IMR-90 (cell line): ENCODE data around the gene CNTN5. TPM values are rescaled to one million over a fixed set of nuclear protein-coding genes. Genes with fewer than 3 reads are reported as not detected.

Source experiments
- ATAC-seq: fragments of 200-7000 bp; cut with Tn5 transposase; 2 replicates; pipeline ENCODE4 v1.9.1; 2020; ENCODE audit warnings: low read depth, mild to moderate bottlenecking, moderate library complexity
- BruUV-seq: library from RNA; stranded (reverse); fragments of 400-500 nt; replicated peaks from 2 replicates; lab custom pipeline; 2021; lab: Mats Ljungman, UMichigan
- CTCF ChIA-PET: fragments of 300-600 bp; formaldehyde crosslinking; extraction: SDS; loops from one replicate; lab custom pipeline; 2021; ENCODE audit warnings: antibody characterized with exemption; lab: Yijun Ruan, JAX
- POLR2A ChIA-PET: fragments of 300-600 bp; sonication (Branson Sonifier 250); formaldehyde crosslinking; loops from one replicate; lab custom pipeline; 2022; ENCODE audit warnings: antibody characterized with exemption; ENCODE audit not compliant: unreplicated experiment; lab: Charles Lee
- DNase-seq: peaks from one replicate; pipeline ENCODE4 v3.0.0; 2013
- H2AFZ ChIP-seq: replicated peaks from 2 replicates; pipeline ENCODE3; 2013; ENCODE audit warnings: low read length, mild to moderate bottlenecking; ENCODE audit not compliant: poor library complexity
- H2AK5ac ChIP-seq: 2 replicates; pipeline ENCODE4 v1.6.1; 2013; ENCODE audit warnings: low read depth, low read length, inconsistent platforms
- H2AK9ac ChIP-seq: replicated peaks from 2 replicates; pipeline ENCODE3; 2013; ENCODE audit warnings: mild to moderate bottlenecking, low read depth, low read length, moderate library complexity; ENCODE audit not compliant: poor library complexity
- H2BK120ac ChIP-seq: 2 replicates; pipeline ENCODE4 v1.6.1; 2013; ENCODE audit warnings: low read depth, low read length, inconsistent platforms
- H2BK15ac ChIP-seq: 3 replicates; pipeline ENCODE4 v1.6.1; 2013; ENCODE audit warnings: low read depth, low read length, inconsistent platforms
- H2BK20ac ChIP-seq: 2 replicates; pipeline ENCODE4 v1.6.1; 2013; ENCODE audit warnings: low read depth, mild to moderate bottlenecking, inconsistent platforms, low read length, moderate library complexity
- H2BK5ac ChIP-seq: 2 replicates; pipeline ENCODE4 v1.6.1; 2013; ENCODE audit warnings: mild to moderate bottlenecking, low read depth, low read length, inconsistent platforms; ENCODE audit not compliant: poor library complexity, severe bottlenecking
- H3K14ac ChIP-seq: replicated peaks from 2 replicates; pipeline ENCODE4 v1.6.1; 2013; ENCODE audit warnings: low read depth, low read length, inconsistent platforms
- H3K18ac ChIP-seq: 2 replicates; pipeline ENCODE4 v1.6.1; 2013; ENCODE audit warnings: low read depth, low read length, control low read depth
- H3K23ac ChIP-seq: 2 replicates; pipeline ENCODE4 v1.6.1; 2013; ENCODE audit warnings: low read depth, low read length, inconsistent platforms
- H3K27ac ChIP-seq: 2 replicates; pipeline ENCODE4 v1.5.1; 2013; ENCODE audit warnings: mild to moderate bottlenecking, control low read depth, low read length; ENCODE audit not compliant: insufficient read depth
- H3K27me3 ChIP-seq: 2 replicates; pipeline ENCODE4 v1.6.1; 2013; ENCODE audit warnings: low read length; ENCODE audit not compliant: control insufficient read depth, insufficient read depth
- H3K36me3 ChIP-seq: 2 replicates; pipeline ENCODE4 v1.6.1; 2013; ENCODE audit warnings: low read length, mixed read lengths; ENCODE audit not compliant: control insufficient read depth, insufficient read depth
- H3K4ac ChIP-seq: 2 replicates; pipeline ENCODE4 v1.6.1; 2013; ENCODE audit warnings: low read depth, low read length, inconsistent platforms
- H3K4me1 ChIP-seq: 2 replicates; pipeline ENCODE4 v1.6.1; 2013; ENCODE audit warnings: low read length, mixed read lengths; ENCODE audit not compliant: control insufficient read depth, insufficient read depth
- H3K4me2 ChIP-seq: 2 replicates; pipeline ENCODE4 v1.6.1; 2013; ENCODE audit warnings: low read depth, mild to moderate bottlenecking, control low read depth, low read length, moderate library complexity
- H3K4me3 ChIP-seq: 2 replicates; pipeline ENCODE4 v1.5.1; 2013; ENCODE audit warnings: low read depth, mild to moderate bottlenecking, control low read depth, low read length, moderate library complexity; ENCODE audit not compliant: insufficient read depth
- H3K56ac ChIP-seq: 2 replicates; pipeline ENCODE4 v1.6.1; 2013; ENCODE audit warnings: low read length, inconsistent platforms; ENCODE audit not compliant: insufficient read depth; ENCODE audit errors: extremely low read depth
- H3K79me1 ChIP-seq, 2 experiments: 2 replicates each; pipeline ENCODE4 v1.6.1; 2013; ENCODE audit warnings: low read length in 2 of 2, inconsistent platforms in 1 of 2, low read depth in 1 of 2
- H3K9ac ChIP-seq: 2 replicates; pipeline ENCODE4 v1.6.1; 2013; ENCODE audit warnings: low read depth, low read length, control low read depth
- H3K9me1 ChIP-seq: 2 replicates; pipeline ENCODE4 v1.6.1; 2013; ENCODE audit warnings: low read length, inconsistent platforms; ENCODE audit not compliant: insufficient read depth
- H3K9me3 ChIP-seq: 2 replicates; pipeline ENCODE4 v1.6.1; 2013; ENCODE audit warnings: low read length; ENCODE audit not compliant: control insufficient read depth, insufficient read depth
- H4K20me1 ChIP-seq: 2 replicates; pipeline ENCODE4 v1.6.1; 2013; ENCODE audit warnings: low read length, inconsistent platforms; ENCODE audit not compliant: insufficient read depth
- H4K5ac ChIP-seq: 2 replicates; pipeline ENCODE4 v1.6.1; 2013; ENCODE audit warnings: mild to moderate bottlenecking, low read depth, low read length, control low read depth
- H4K8ac ChIP-seq, 2 experiments: 2 replicates each; pipeline ENCODE4 v1.6.1; 2013; ENCODE audit warnings: low read depth in 2 of 2, low read length in 2 of 2, control low read depth in 1 of 2, inconsistent platforms in 1 of 2
- H4K91ac ChIP-seq: 2 replicates; pipeline ENCODE4 v1.6.1; 2013; ENCODE audit warnings: low read depth, low read length, inconsistent platforms; ENCODE audit not compliant: insufficient read depth
- NFE2L2 ChIP-seq: fragments of 150-350 bp; IDR thresholded peaks from 2 replicates; pipeline ENCODE4 v1.6.1; 2016; ENCODE audit warnings: low read depth, mild to moderate bottlenecking, low read length
- USF2 ChIP-seq: fragments of 150-350 bp; IDR thresholded peaks from 2 replicates; pipeline ENCODE4 v1.6.1; 2017; ENCODE audit warnings: mild to moderate bottlenecking, antibody characterized with exemption, low read length, low read depth
- whole genome bisulfite sequencing, 2 experiments: methylation state at CpG; one replicate each; pipeline versions ENCODE4 v1.1.5 to v1.1.7; 2013; ENCODE audit warnings: missing lambda C conversion rate in 2 of 2; ENCODE audit not compliant: insufficient read length in 1 of 2; ENCODE audit errors: extremely low coverage in 2 of 2; 5-methylcytosine and 5-hydroxymethylcytosine counted together
- dilution Hi-C: fragments of 300-500 bp; cut with HindIII; formaldehyde crosslinking; loops from one replicate; pipeline ENCODE4 v1.14.3; 2018; ENCODE audit warnings: low sequenced_read_pairs; ENCODE audit not compliant: unreplicated experiment
- in situ Hi-C: fragments of 300-500 bp; cut with MboI; formaldehyde crosslinking; loops from 3 replicates; pipeline ENCODE4 v1.14.3; 2019; ENCODE audit warnings: low sequenced_read_pairs, inconsistent platforms, mixed read lengths
- intact Hi-C: fragments of 100-400 bp; cut with micrococcal nuclease; formaldehyde crosslinking; loops from 2 replicates; pipeline ENCODE4 v1.10.0; 2022
- polyA plus RNA-seq, 3 experiments: library from polyadenylated mRNA; depleted of rRNA; stranded (reverse); fragments of >200 nt; gene quantifications; 2 replicates each; pipeline ENCODE4 v1.2.3, GENCODE V29; 2012; ENCODE audit warnings: low replicate concordance in 1 of 3
- total RNA-seq: library from RNA; depleted of rRNA; stranded (reverse); fragments of >200 nt; gene quantifications from 2 replicates; pipeline ENCODE4 v1.2.3, GENCODE V29; 2012

Gene CNTN5
- total and polyA plus RNA-seq, 2 of the 4 experiments (the other 2 are of a cell fraction), result not detected

DNA sequence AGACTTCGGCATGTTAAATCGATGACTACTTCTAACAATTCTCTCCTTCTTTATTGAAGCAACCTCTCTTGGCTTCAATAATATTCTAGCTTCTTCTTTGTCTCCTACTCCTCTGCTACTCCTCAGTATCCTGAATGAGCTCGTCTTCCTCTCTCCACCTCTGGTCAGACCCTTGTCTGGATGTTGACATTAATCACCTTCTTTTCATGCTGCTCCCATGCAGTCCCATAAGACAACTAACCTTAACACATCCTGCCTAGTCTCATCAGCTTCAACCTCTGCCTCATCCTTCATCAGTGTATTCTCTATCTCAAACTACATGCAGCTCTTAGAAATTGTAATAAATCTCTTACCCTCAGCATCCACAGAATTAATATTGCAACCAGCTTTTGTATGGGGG is 695.6 kb downstream of the CNTN5 start:
- in situ Hi-C loops, result no loop called here
- POLR2A ChIA-PET, result no interaction called here
- 0% methylated on average over 1 of the region's 3 CpGs; no CpG with 5 or more reads in 1 of the 2 experiments for WGBS, 2 experiments

More for the DNA sequence above, 695.6 kb downstream of the CNTN5 start:
- H3K14ac ChIP-seq, result no peak overlapping the region
- no peak overlapping the region for H3K27ac ChIP-seq
- no TSS peak for BruUV-seq
- no peak overlapping the region for H3K18ac ChIP-seq
- no peak overlapping the region for H2AFZ ChIP-seq
- dilution Hi-C loops (no loop called here), intact Hi-C loops (no loop called here)
- no peaks in the 10 kb centered on the region for H3K4me1 ChIP-seq
- H2AK9ac ChIP-seq, result no peak overlapping the region
- no peak overlapping the region for H2AK5ac ChIP-seq
- H3K23ac ChIP-seq, result no peak overlapping the region
- no peak overlapping the region for H3K56ac ChIP-seq
- H3K79me1 ChIP-seq, result no peaks in the 10 kb centered on the region
- no peaks in the 10 kb centered on the region for H3K36me3 ChIP-seq
- DNase-seq, result no peak
- H2BK20ac ChIP-seq, result no peak overlapping the region
- no peak overlapping the region for H2BK15ac ChIP-seq
- no peaks in the 10 kb centered on the region for H3K27me3 ChIP-seq
- no peaks in the 10 kb centered on the region for H3K9me1 ChIP-seq
- H4K20me1 ChIP-seq, result no peaks in the 10 kb centered on the region
- CTCF ChIA-PET, result no interaction called here
- H4K5ac ChIP-seq, result no peak overlapping the region
- no peak for ATAC-seq
- H2BK5ac ChIP-seq, result no peak overlapping the region
- H3K4ac ChIP-seq, result no peak overlapping the region
- H3K9ac ChIP-seq, result no peak overlapping the region
- no peak overlapping the region for H4K91ac ChIP-seq
- no peak overlapping the region for H2BK120ac ChIP-seq
- H4K8ac ChIP-seq, result no peak overlapping the region
- H3K9me3 ChIP-seq, result no peaks in the 10 kb centered on the region
- TF ChIP-seq NFE2L2, result no peak
- TF ChIP-seq USF2, result no peak
- no peak overlapping the region for H3K4me3 ChIP-seq
- no peak overlapping the region for H3K4me2 ChIP-seq
